Measurements from ENCODE around the gene PNKD. TPM values are rescaled to one million over a fixed set of nuclear protein-coding genes. Genes with fewer than 3 reads are reported as not detected.
"Not testable (repeated sequence)": the region's sequence is repeated elsewhere in the genome, so short reads cannot be mapped to it uniquely, and the experiment has no call there.

Gene PNKD
- total RNA-seq, 1 donor from 2014 or later, result 41.8 TPM

GRCh38 chr2:218291318-218292047 is 21.2 kb downstream of the PNKD start:
- no peak for DNase-seq (ENCODE audit: extremely low read depth, low read depth, low spot score)

GRCh38 chr2:218292048-218293014 is 22.0 kb downstream of the PNKD start, which contains the start of gene TMBIM1:
Gene TMBIM1 (minus strand): TSS chr2:218292503. CDS start chr2:218282141, 10,362 bp downstream.
- DNase-seq (ENCODE audit: extremely low read depth, low read depth, low spot score), result no peak

- DNase-seq (ENCODE audit: extremely low read depth, low read depth, low spot score), result no peak
Observed at GRCh38 chr2:218293715-218294429, 23.6 kb downstream of the PNKD start.

- DNase-seq (ENCODE audit: extremely low read depth, low read depth, low spot score), result no peak
Observed at GRCh38 chr2:218294430-218295022, 24.2 kb downstream of the PNKD start.

- no peak for DNase-seq (ENCODE audit: extremely low read depth, low read depth, low spot score)
Observed at GRCh38 chr2:218295029-218295428, 24.7 kb downstream of the PNKD start.

GRCh38 chr2:218296200-218296599 is 25.9 kb downstream of the PNKD start:
- DNase-seq (ENCODE audit: extremely low read depth, low read depth, low spot score), result no peak

GRCh38 chr2:218296847-218297246 is 26.5 kb downstream of the PNKD start:
- no peak for DNase-seq (ENCODE audit: extremely low read depth, low read depth, low spot score)

GRCh38 chr2:218298314-218298875 is 28.1 kb downstream of the PNKD start:
- no peak for DNase-seq (ENCODE audit: extremely low read depth, low read depth, low spot score)

GRCh38 chr2:218300141-218300540 is 29.8 kb downstream of the PNKD start:
- DNase-seq (ENCODE audit: extremely low read depth, low read depth, low spot score), result no peak

- DNase-seq (ENCODE audit: extremely low read depth, low read depth, low spot score), result peak; percentile 80
Observed at GRCh38 chr2:218301176-218301819, 31.0 kb downstream of the PNKD start.

- no peak for DNase-seq (ENCODE audit: extremely low read depth, low read depth, low spot score)
Observed at GRCh38 chr2:218305383-218305782, 35.1 kb downstream of the PNKD start.

- no peak for DNase-seq (ENCODE audit: extremely low read depth, low read depth, low spot score)
Observed at GRCh38 chr2:218306184-218306920, 36.0 kb downstream of the PNKD start.

GRCh38 chr2:218307415-218308090 is 37.2 kb downstream of the PNKD start:
- no peak for DNase-seq (ENCODE audit: extremely low read depth, low read depth, low spot score)

- DNase-seq (ENCODE audit: extremely low read depth, low read depth, low spot score), result no peak
Observed at GRCh38 chr2:218310853-218311540, 40.7 kb downstream of the PNKD start.

- DNase-seq (ENCODE audit: extremely low read depth, low read depth, low spot score), result not testable (repeated sequence)
Observed at GRCh38 chr2:218311541-218312266, 41.4 kb downstream of the PNKD start.

GRCh38 chr2:218312267-218312756 is 42.0 kb downstream of the PNKD start:
- DNase-seq (ENCODE audit: extremely low read depth, low read depth, low spot score), result no peak

- no peak for DNase-seq (ENCODE audit: extremely low read depth, low read depth, low spot score)
Observed at GRCh38 chr2:218313356-218313755, 43.0 kb downstream of the PNKD start.
